Measurements from ENCODE around the gene PFDN2.

DNA sequence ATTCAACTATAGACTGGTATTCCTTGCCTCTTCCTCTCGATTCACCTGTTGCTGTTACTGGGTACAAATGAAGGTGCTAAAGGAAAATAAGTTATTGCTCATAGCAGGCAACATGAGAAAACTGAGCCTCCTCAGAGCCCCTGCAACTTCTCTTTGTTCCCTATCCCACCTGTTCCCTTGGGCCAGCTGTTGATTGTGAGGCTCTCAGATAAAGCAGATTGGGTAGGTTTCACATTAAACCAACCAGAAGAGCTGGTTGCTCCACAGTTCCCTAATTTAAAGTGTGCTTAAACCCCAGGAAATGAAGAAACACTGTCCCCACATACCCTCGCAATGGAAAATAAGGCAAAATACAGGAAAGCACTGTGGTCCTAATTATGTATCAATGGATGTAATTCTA is 9.8 kb upstream of the PFDN2 start:
- no peak for TF ChIP-seq BHLHE40 (IDR thresholded peaks at IDR 0.05; ENCODE audit: borderline replicate concordance)
- no peak for TF ChIP-seq FOXK2 (IDR thresholded peaks at IDR 0.05)
- no peak for TF ChIP-seq FOXA1 (IDR thresholded peaks at IDR 0.05)
- TF ChIP-seq ZNF384 (IDR thresholded peaks at IDR 0.05), result no peak
- no peak for TF ChIP-seq SP1 (IDR thresholded peaks at IDR 0.05)
- no peak for TF ChIP-seq FOXM1 (IDR thresholded peaks at IDR 0.05; ENCODE audit: borderline replicate concordance)
- TF ChIP-seq TARDBP (IDR thresholded peaks at IDR 0.05), result no peak
- no peak for TF ChIP-seq L3MBTL2 (conservative IDR thresholded peaks at IDR 0.05)
- no peak for TF ChIP-seq NFRKB (IDR thresholded peaks at IDR 0.05)
- TF ChIP-seq HDGF (IDR thresholded peaks at IDR 0.05; ENCODE audit: borderline replicate concordance), result no peak
- TF ChIP-seq CTBP1 (IDR thresholded peaks at IDR 0.05; ENCODE audit: borderline replicate concordance), result no peak
